GM12864 (cell line): ENCODE results near the gene LRRC75B.

Experiments
- DNase-seq: peaks from one replicate; pipeline ENCODE4 v3.0.0-alpha.2; 2011; ENCODE audit warnings: low read depth
- H3K4me3 ChIP-seq: 2 replicates; pipeline ENCODE4 v1.5.1; 2011; ENCODE audit warnings: mild to moderate bottlenecking, low read depth, low read length, control low read depth
- CTCF ChIP-seq: IDR thresholded peaks from 2 replicates; pipeline ENCODE4 v1.5.1; 2011; ENCODE audit warnings: low read depth, mild to moderate bottlenecking, moderate library complexity, low read length, control low read depth, inconsistent platforms; ENCODE audit errors: missing control alignments

Gene LRRC75B

GRCh38 chr22:24541681-24542515 is 51.0 kb downstream of the LRRC75B start:
- TF ChIP-seq CTCF = no peak
- no peak for DNase-seq
- H3K4me3 ChIP-seq = no peak overlapping the region

- H3K4me3 ChIP-seq = no peak overlapping the region
- no peak for TF ChIP-seq CTCF
- no peak for DNase-seq
Observed at GRCh38 chr22:24540470-24540869, 52.4 kb downstream of the LRRC75B start.

GRCh38 chr22:24536089-24536488 is 56.8 kb downstream of the LRRC75B start:
- TF ChIP-seq CTCF = no peak
- DNase-seq = no peak
- no peak overlapping the region for H3K4me3 ChIP-seq
